ENCODE results near the gene ADGRL2.

GRCh38 chr1:81756872-81757271 lies 43.9 kb upstream of the ADGRL2 start:
- TF ChIP-seq YY1 (IDR thresholded peaks at IDR 0.05; ENCODE audit: insufficient read depth, insufficient read length) = no peak
- TF ChIP-seq SUZ12 (IDR thresholded peaks at IDR 0.05; ENCODE audit: extremely low read depth, insufficient read depth, insufficient read length) = no peak

Data from NT2/D1 (cell line).